ENCODE results near the gene MEIS2. TPM values are rescaled to one million over a fixed set of nuclear protein-coding genes. Genes with fewer than 3 reads are reported as not detected.

The MEIS2 gene
- polyA plus RNA-seq: 19.7 TPM
- long read RNA-seq, donor 1: 0 reads
- long read RNA-seq, donor 2, partial matches to known transcripts: 7 of 8 reads
- long read RNA-seq, donor 2, other reads (novel, unspliced or antisense): 0 of 8 reads
- long read RNA-seq, donor 3: 0 reads
- long read RNA-seq, donor 4: 0 reads
- long read RNA-seq, donor 5, partial matches to known transcripts: 0 of 1 reads
- long read RNA-seq, donor 5, other reads (novel, unspliced or antisense): 0 of 1 reads
- long read RNA-seq, donor 6, full-length matches to known transcripts: 4 of 4 reads
- long read RNA-seq, donor 6, partial matches to known transcripts: 0 of 4 reads
- long read RNA-seq, donor 6, other reads (novel, unspliced or antisense): 0 of 4 reads
- long read RNA-seq, donor 7, partial matches to known transcripts: 0 of 5 reads
- long read RNA-seq, donor 7, other reads (novel, unspliced or antisense): 0 of 5 reads
- long read RNA-seq, donor 8, partial matches to known transcripts: 0 of 3 reads
- long read RNA-seq, donor 8, other reads (novel, unspliced or antisense): 0 of 3 reads
- long read RNA-seq, donor 9, partial matches to known transcripts: 0 of 1 reads
- long read RNA-seq, donor 9, other reads (novel, unspliced or antisense): 0 of 1 reads
- long read RNA-seq, donor 10, full-length matches to known transcripts: 3 of 3 reads
- long read RNA-seq, donor 10, partial matches to known transcripts: 0 of 3 reads
- long read RNA-seq, donor 10, other reads (novel, unspliced or antisense): 0 of 3 reads
- long read RNA-seq, donor 11: 0 reads

DNA sequence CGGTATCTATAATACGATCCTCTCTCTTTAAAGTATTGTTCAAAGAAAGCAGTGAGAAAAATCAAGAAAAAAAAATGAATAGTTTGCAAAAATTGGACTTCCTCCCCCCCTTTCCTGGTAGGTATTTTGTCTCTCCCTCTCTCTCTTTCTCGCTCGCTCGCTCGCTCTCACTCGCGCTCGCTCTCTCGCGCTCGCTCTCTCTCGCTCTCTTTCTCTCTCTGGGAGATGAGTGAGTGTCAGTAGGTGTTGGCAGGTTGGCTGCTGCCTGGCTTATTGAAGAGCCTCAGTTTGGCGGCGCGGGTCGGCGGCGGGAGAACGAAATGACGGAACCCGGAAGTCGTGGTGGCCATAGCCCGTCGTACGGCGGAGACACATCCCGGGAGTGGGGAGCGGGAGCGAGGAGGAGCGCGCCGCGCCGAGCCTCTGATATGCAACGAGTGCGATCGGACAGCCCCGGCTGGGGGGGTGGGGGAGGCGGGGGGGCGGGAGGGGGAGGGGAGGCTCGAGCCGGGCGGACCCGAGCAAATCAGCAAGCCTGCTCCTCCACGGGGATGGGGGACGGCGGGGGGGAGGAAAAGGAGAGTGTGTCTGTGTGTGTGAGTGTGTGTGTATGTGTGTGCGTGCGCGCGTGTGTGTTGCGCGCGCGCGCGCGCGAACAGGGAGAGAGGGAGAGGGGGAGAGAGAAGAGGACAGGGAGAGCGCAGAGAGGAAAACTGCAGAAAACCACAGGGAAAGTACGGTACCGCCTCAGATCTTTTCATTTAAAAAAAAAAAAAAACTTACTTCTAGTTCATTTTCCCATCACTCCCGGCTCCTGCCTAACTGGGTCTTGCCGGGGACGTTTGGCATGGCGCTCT, at the start of gene MEIS2:
Gene MEIS2, minus strand, starts transcription at position 441 of the 857 bp plus-strand sequence. CDS start 1,083 bp downstream, outside the sequence.
- Histone ChIP-seq H3K27ac (ENCODE audit: low read length) (peak within 1 kb of the TSS; percentile 89), H3K9me3 (ENCODE audit: control insufficient read depth, low read depth, low read length) (peaks cover 16% of the 10 kb centered on the region), H3K36me3 (ENCODE audit: control insufficient read depth, insufficient read depth, low read length) (no peaks in the 10 kb centered on the region), H3K4me1 (ENCODE audit: control insufficient read depth, insufficient read depth, low read length) (no peaks in the 10 kb centered on the region), H3K27me3 (ENCODE audit: control insufficient read depth, insufficient read depth, low read length) (peaks cover 95% of the 10 kb centered on the region), H3K4me3 (ENCODE audit: low read length) (peak within 1 kb of the TSS; percentile 75)
- peak; percentile 73 to 81 for DNase-seq
- 11% methylated on average over 5 of the region's 67 CpGs for WGBS (ENCODE audit: insufficient coverage, low lambda C conversion rate)

DNA sequence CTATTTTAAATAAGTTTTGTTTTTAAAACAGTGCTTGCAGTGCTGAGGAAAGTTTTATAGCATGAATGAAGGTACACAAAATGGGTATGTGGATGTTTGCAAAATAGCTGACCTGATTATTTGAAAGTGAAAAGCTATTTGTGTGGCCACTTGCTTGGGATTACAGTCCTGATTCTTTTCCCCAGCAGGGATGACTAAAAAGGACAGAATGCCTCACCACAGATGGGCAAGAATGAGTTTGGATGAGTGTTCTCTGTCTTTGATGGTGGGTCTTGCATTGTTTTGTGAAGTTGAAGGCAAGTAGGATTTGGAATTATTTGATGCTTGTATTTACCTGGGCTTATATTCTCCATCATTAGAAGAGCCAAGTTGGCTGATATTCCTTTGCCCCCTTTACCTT, 48.8 kb upstream of the MEIS2 start:
- Histone ChIP-seq H3K9me3 (ENCODE audit: control insufficient read depth, low read depth, low read length) (no peaks in the 10 kb centered on the region), H3K4me3 (ENCODE audit: low read length) (no peak overlapping the region), H3K36me3 (ENCODE audit: control insufficient read depth, insufficient read depth, low read length) (no peaks in the 10 kb centered on the region), H3K27ac (ENCODE audit: low read length) (no peak overlapping the region), H3K27me3 (ENCODE audit: control insufficient read depth, insufficient read depth, low read length) (no peaks in the 10 kb centered on the region), H3K4me1 (ENCODE audit: control insufficient read depth, insufficient read depth, low read length) (no peaks in the 10 kb centered on the region)
- DNase-seq: no peak

DNA sequence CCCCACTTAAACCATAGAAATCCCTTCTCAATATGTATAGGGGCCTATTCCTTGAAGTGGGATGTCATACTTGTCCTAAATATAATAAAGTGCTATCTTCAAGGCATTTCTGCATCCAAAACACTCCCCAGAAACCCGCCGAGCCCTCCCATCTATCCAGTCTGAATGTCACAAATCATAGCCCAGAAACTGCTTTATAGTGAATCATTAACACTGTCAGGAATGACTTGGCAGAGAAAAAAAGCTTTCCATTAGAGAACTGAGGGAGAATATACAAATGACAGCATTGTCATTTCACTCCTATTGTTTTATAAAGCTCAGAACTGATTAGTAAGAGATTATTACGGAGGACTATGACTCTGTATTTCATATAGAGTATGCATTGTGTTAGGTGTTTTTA, 48.4 kb upstream of the MEIS2 start:
- Histone ChIP-seq H3K4me1 (ENCODE audit: control insufficient read depth, insufficient read depth, low read length) (no peaks in the 10 kb centered on the region), H3K27ac (ENCODE audit: low read length) (no peak overlapping the region), H3K9me3 (ENCODE audit: control insufficient read depth, low read depth, low read length) (no peaks in the 10 kb centered on the region), H3K27me3 (ENCODE audit: control insufficient read depth, insufficient read depth, low read length) (no peaks in the 10 kb centered on the region), H3K4me3 (ENCODE audit: low read length) (no peak overlapping the region), H3K36me3 (ENCODE audit: control insufficient read depth, insufficient read depth, low read length) (no peaks in the 10 kb centered on the region)
- WGBS (ENCODE audit: insufficient coverage, low lambda C conversion rate): no CpG with 5 or more reads among the region's 3 CpGs
- DNase-seq: no peak

DNA sequence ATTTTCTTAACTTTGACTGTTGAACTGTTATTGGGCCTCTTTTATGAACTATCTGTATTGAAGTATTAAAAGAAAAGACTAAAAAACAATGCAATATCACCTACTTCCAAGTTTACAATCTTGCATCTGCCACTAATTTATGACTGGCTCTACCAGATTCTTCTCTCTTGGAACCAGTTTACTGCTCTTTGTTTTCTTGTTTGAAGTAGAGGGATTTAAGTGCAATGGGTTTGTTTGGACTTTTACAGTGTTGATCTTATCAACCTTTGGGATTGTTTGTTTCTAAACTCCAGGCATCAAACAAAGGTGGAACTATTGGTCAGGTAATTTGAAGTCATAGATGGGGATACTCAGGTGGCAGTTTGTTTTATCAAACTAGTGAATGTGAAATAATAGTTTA, 43.0 kb upstream of the MEIS2 start:
- Histone ChIP-seq H3K27me3 (ENCODE audit: control insufficient read depth, insufficient read depth, low read length) (no peaks in the 10 kb centered on the region), H3K9me3 (ENCODE audit: control insufficient read depth, low read depth, low read length) (no peaks in the 10 kb centered on the region), H3K27ac (ENCODE audit: low read length) (no peak overlapping the region), H3K4me1 (ENCODE audit: control insufficient read depth, insufficient read depth, low read length) (no peaks in the 10 kb centered on the region), H3K36me3 (ENCODE audit: control insufficient read depth, insufficient read depth, low read length) (no peaks in the 10 kb centered on the region), H3K4me3 (ENCODE audit: low read length) (no peak overlapping the region)
- no peak for DNase-seq

DNA sequence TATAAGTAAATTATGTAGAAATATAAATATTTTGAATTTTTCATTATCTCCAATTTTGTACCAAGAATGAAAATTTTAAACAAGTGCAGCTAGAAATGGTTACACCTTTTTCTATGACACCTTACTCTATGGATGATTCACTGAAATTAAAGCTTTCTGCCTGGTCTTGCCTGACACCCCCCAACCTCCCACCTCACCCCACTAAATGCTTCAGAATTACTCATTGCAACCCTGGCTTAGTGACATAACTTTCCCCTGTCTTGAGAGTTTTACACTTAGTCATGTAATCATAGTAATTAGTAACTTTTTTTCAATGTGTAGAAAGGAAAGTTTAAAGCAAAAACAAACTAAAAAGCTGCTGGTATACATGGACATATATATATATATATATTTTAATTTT, 42.0 kb upstream of the MEIS2 start:
- no peak for DNase-seq
- Histone ChIP-seq H3K4me1 (ENCODE audit: control insufficient read depth, insufficient read depth, low read length) (no peaks in the 10 kb centered on the region), H3K36me3 (ENCODE audit: control insufficient read depth, insufficient read depth, low read length) (no peaks in the 10 kb centered on the region), H3K27me3 (ENCODE audit: control insufficient read depth, insufficient read depth, low read length) (no peaks in the 10 kb centered on the region), H3K4me3 (ENCODE audit: low read length) (no peak overlapping the region), H3K9me3 (ENCODE audit: control insufficient read depth, low read depth, low read length) (no peaks in the 10 kb centered on the region), H3K27ac (ENCODE audit: low read length) (no peak overlapping the region)

DNA sequence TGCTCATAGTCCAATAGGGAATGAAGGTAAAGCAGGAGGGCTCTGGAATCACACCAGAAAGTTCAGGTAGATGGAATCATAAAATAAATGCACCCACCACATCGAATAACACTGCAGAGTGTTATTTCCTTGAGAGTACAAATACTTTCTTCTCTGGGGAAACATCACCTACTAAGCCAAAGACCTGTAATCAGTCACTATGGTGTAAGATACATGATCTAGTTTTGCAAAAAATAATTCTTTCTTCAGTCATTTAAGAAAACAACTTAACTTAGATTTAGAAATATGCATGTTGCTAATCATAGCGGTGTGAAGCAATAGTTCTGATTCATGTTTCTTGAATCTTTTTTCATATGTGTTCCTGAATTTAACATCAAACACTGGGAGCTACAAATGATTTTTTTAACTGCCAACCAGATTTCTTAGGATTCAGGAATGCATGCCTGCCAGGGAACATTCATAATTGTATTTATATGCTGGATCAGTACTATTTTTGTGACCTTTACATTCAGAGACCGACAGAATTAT, 40.2 kb upstream of the MEIS2 start:
- Histone ChIP-seq H3K4me1 (ENCODE audit: control insufficient read depth, insufficient read depth, low read length) (no peaks in the 10 kb centered on the region), H3K27me3 (ENCODE audit: control insufficient read depth, insufficient read depth, low read length) (no peaks in the 10 kb centered on the region), H3K9me3 (ENCODE audit: control insufficient read depth, low read depth, low read length) (no peaks in the 10 kb centered on the region), H3K27ac (ENCODE audit: low read length) (no peak overlapping the region), H3K36me3 (ENCODE audit: control insufficient read depth, insufficient read depth, low read length) (no peaks in the 10 kb centered on the region), H3K4me3 (ENCODE audit: low read length) (no peak overlapping the region)
- no CpG with 5 or more reads among the region's 3 CpGs for WGBS (ENCODE audit: insufficient coverage, low lambda C conversion rate)
- no peak for DNase-seq

DNA sequence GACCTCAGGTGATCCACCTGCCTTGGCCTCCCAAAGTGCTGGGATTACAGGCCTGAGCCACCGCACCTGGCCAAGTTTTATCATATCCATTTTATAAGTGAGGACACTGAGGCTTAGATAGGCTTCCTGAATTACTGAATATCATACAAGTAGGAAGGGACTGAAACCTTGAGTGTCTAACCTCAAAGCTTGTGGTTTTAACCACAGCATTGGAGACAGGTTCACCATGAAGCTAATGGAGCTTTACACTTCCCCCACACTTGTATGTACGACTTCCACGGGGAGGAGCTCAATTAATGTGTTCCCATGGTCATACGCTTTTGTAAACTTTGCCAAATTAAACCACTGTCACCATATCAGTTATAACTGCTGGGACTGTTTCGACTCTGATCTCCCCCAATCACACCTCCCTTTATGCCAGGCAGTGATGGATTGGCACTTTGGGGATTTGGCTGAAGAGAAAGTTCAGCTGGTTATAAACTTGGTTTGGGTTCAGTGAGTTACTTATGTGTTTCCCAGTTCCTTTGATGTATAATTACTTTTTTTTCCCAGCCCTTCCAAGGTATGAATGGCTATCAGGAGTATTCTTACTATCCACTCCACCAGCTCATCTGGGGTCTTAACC, 38.4 kb upstream of the MEIS2 start:
- no peaks in the 10 kb centered on the region for H3K36me3 ChIP-seq (ENCODE audit: control insufficient read depth, insufficient read depth, low read length)
- H3K9me3 ChIP-seq (ENCODE audit: control insufficient read depth, low read depth, low read length): no peaks in the 10 kb centered on the region
- no CpG with 5 or more reads among the region's 5 CpGs for WGBS (ENCODE audit: insufficient coverage, low lambda C conversion rate)
- H3K27me3 ChIP-seq (ENCODE audit: control insufficient read depth, insufficient read depth, low read length): no peaks in the 10 kb centered on the region
- H3K27ac ChIP-seq (ENCODE audit: low read length): no peak overlapping the region
- no peak for DNase-seq
- H3K4me3 ChIP-seq (ENCODE audit: low read length): no peak overlapping the region
- H3K4me1 ChIP-seq (ENCODE audit: control insufficient read depth, insufficient read depth, low read length): no peaks in the 10 kb centered on the region

DNA sequence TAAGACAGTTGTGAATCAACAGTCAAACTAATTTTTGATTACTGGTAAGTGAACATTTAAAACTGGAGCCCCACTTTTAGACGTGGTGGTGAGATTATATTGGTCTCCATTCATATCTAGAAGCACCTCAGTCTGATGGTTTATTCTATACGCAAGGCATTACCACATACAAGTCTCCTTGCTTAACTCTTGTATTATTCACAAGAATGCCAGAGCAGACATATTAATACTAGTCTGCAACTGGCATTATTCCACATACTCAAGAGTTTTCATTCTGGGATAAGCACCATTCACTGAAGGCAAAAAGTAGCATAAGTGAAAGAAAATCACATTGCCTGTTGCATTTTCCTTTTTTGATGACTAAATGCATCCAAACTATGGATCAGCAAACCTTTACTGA, 36.9 kb upstream of the MEIS2 start:
- H3K27me3 ChIP-seq (ENCODE audit: control insufficient read depth, insufficient read depth, low read length): no peaks in the 10 kb centered on the region
- H3K9me3 ChIP-seq (ENCODE audit: control insufficient read depth, low read depth, low read length): no peaks in the 10 kb centered on the region
- no peaks in the 10 kb centered on the region for H3K4me1 ChIP-seq (ENCODE audit: control insufficient read depth, insufficient read depth, low read length)
- H3K36me3 ChIP-seq (ENCODE audit: control insufficient read depth, insufficient read depth, low read length): no peaks in the 10 kb centered on the region
- no peak overlapping the region for H3K27ac ChIP-seq (ENCODE audit: low read length)
- DNase-seq: no peak
- WGBS (ENCODE audit: insufficient coverage, low lambda C conversion rate): no CpG with 5 or more reads among the region's 2 CpGs
- H3K4me3 ChIP-seq (ENCODE audit: low read length): no peak overlapping the region

DNA sequence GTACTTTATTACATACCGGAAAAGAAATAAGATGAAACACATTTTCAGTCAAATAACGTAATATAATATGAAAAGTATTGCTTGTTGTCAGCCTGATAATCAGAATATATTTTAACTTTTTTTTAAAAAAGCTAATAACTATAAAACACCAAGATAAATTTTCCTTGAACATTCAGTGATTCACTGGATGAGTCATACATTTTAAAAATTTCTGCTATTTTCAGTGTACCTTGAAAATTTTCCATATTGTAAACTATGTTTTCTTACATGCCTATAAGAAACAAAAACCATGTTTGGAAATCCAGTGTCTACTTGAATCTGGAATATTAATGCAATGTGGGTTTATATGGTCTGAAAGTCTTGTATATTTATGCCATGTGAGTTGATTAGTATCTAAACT, 36.3 kb upstream of the MEIS2 start:
- Histone ChIP-seq H3K4me3 (ENCODE audit: low read length) (no peak overlapping the region), H3K9me3 (ENCODE audit: control insufficient read depth, low read depth, low read length) (no peaks in the 10 kb centered on the region), H3K36me3 (ENCODE audit: control insufficient read depth, insufficient read depth, low read length) (no peaks in the 10 kb centered on the region), H3K4me1 (ENCODE audit: control insufficient read depth, insufficient read depth, low read length) (no peaks in the 10 kb centered on the region), H3K27me3 (ENCODE audit: control insufficient read depth, insufficient read depth, low read length) (peaks cover 3% of the 10 kb centered on the region), H3K27ac (ENCODE audit: low read length) (no peak overlapping the region)
- 72% methylated on average over 2 of the region's 2 CpGs for WGBS (ENCODE audit: insufficient coverage, low lambda C conversion rate)
- DNase-seq: no peak

DNA sequence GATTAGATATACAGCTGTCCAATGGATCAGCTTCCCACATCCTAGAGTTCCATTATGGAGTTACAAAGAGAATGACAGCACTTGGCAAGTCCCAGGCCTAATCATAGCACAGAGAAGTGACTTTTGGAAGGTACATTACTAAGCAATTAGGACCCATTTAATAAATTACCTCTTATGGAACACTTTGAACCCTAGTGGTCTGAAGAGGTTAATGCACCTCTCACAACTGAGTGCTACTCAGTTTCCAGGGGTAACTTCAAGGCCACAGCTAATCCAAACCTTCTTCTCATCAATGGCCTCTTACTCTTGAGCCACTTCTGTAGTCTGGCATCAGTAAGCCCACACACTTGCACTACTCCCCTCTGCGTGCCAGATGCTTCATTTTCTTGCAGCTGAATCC, 34.9 kb upstream of the MEIS2 start:
- no peak overlapping the region for H3K4me3 ChIP-seq (ENCODE audit: low read length)
- H3K4me1 ChIP-seq (ENCODE audit: control insufficient read depth, insufficient read depth, low read length): no peaks in the 10 kb centered on the region
- no peaks in the 10 kb centered on the region for H3K9me3 ChIP-seq (ENCODE audit: control insufficient read depth, low read depth, low read length)
- peaks cover 8% of the 10 kb centered on the region for H3K27me3 ChIP-seq (ENCODE audit: control insufficient read depth, insufficient read depth, low read length)
- H3K27ac ChIP-seq (ENCODE audit: low read length): no peak overlapping the region
- WGBS (ENCODE audit: insufficient coverage, low lambda C conversion rate): no CpG with 5 or more reads among the region's 1 CpG
- no peaks in the 10 kb centered on the region for H3K36me3 ChIP-seq (ENCODE audit: control insufficient read depth, insufficient read depth, low read length)
- no peak for DNase-seq

Measured in large intestine (tissue), 12 donors.